ENCODE data around the gene VGLL4.

The VGLL4 gene

DNA sequence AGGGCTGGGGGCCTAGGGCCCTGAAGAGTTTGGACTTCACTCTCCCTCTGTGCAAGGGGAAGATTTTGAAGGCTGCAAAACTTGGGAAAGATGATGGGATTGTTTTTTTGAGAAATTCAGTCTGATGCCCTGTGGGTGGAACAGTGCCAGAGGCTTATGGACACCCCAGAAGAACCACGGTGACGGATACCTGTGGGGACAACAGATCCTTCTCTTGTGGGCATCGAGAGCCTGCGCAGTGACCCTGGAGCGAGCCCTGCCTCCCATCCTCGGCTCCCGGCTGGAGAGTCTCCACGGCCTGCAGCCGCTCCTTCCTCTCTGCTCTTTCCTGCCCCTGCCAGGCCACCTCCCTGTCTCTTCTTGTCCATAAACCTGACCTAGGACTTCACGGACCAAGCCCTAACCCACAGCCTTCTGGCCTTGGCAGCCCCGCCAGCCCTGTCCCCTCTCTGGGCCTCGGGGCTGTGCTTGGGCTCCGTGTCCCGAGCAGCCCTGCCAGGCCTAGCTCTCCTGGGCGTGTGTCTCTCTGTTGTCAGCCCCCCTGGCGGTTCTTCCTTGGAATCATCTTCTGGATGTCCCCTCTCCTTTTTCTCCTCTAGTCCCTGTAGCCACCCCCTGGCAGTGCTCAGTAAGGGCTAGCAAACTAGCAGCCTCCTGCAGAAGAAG lies 98.4 kb downstream of the VGLL4 start:
- H3K4me3 ChIP-seq (ENCODE audit: low read depth, low read length), result no peak overlapping the region
- TF ChIP-seq, protein P1, sequence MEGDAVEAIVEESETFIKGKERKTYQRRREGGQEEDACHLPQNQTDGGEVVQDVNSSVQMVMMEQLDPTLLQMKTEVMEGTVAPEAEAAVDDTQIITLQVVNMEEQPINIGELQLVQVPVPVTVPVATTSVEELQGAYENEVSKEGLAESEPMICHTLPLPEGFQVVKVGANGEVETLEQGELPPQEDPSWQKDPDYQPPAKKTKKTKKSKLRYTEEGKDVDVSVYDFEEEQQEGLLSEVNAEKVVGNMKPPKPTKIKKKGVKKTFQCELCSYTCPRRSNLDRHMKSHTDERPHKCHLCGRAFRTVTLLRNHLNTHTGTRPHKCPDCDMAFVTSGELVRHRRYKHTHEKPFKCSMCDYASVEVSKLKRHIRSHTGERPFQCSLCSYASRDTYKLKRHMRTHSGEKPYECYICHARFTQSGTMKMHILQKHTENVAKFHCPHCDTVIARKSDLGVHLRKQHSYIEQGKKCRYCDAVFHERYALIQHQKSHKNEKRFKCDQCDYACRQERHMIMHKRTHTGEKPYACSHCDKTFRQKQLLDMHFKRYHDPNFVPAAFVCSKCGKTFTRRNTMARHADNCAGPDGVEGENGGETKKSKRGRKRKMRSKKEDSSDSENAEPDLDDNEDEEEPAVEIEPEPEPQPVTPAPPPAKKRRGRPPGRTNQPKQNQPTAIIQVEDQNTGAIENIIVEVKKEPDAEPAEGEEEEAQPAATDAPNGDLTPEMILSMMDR (IDR thresholded peaks at IDR 0.05; ENCODE audit: low read depth, low read length), result no peak

GRCh38 chr3:11544412-11545181 lies 99.1 kb downstream of the VGLL4 start:
- H3K4me3 ChIP-seq (ENCODE audit: low read depth, low read length), result no peak overlapping the region
- TF ChIP-seq, protein P1 (IDR thresholded peaks at IDR 0.05; ENCODE audit: low read depth, low read length), result no peak

DNA sequence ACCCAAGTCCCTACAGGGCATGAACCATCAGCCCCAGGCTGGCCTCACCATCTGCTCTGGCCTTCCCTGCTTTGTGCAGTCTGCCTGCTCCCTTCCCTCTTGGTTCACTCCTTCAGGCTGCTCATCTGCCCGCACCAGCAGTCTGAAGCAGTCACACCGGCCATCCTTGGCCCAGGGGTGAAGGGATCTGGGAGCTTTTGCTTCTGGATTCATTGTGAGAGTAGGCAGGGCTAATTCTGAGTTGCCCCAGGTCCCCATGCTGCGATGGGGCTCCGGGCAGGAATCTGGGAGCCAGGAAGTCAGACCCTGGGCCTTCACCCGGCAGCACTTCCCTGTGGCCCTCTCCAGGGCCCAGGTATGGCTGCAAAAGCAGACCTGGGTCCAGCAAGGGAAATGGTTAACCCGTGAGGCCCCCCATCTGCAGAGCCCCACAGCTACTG lies 99.7 kb downstream of the VGLL4 start:
- TF ChIP-seq, protein P1 (IDR thresholded peaks at IDR 0.05; ENCODE audit: low read depth, low read length), result no peak
- no peak overlapping the region for H3K4me3 ChIP-seq (ENCODE audit: low read depth, low read length)

GRCh38 chr3:11543141-11543947 lies 100.4 kb downstream of the VGLL4 start:
- TF ChIP-seq, protein P1 (IDR thresholded peaks at IDR 0.05; ENCODE audit: low read depth, low read length), result no peak
- no peak overlapping the region for H3K4me3 ChIP-seq (ENCODE audit: low read depth, low read length)

GRCh38 chr3:11542551-11542950 lies 101.2 kb downstream of the VGLL4 start:
- TF ChIP-seq, protein P1 (IDR thresholded peaks at IDR 0.05; ENCODE audit: low read depth, low read length), result no peak
- H3K4me3 ChIP-seq (ENCODE audit: low read depth, low read length), result no peak overlapping the region

- H3K4me3 ChIP-seq (ENCODE audit: low read depth, low read length), result no peak overlapping the region
Observed at GRCh38 chr3:11541321-11542303, 102.1 kb downstream of the VGLL4 start.

More at GRCh38 chr3:11541321-11542303, 102.1 kb downstream of the VGLL4 start:
- TF ChIP-seq, protein P1 (IDR thresholded peaks at IDR 0.05; ENCODE audit: low read depth, low read length), result no peak
